Adipocyte (in vitro differentiated cells): ENCODE results near the gene TNNT1.
A peak's percentile ranks its signal among the peaks of the same experiment; 100 is the strongest.

Experiments
- DNase-seq: peaks from one replicate; pipeline ENCODE4 v3.0.0-alpha.2; 2015; ENCODE audit warnings: low read depth
- H3K27me3 ChIP-seq: replicated peaks from 2 replicates; pipeline ENCODE4 v1.7.0; 2013; ENCODE audit warnings: mild to moderate bottlenecking, low read length, moderate library complexity; ENCODE audit not compliant: control insufficient read depth, insufficient read depth
- H3K36me3 ChIP-seq: 2 replicates; pipeline ENCODE4 v1.7.0; 2013; ENCODE audit warnings: low read length, mild to moderate bottlenecking, moderate library complexity; ENCODE audit not compliant: control insufficient read depth, insufficient read depth, severe bottlenecking
- H3K4me1 ChIP-seq: 2 replicates; pipeline ENCODE4 v1.7.0; 2013; ENCODE audit warnings: mild to moderate bottlenecking, low read length, moderate library complexity; ENCODE audit not compliant: control insufficient read depth, insufficient read depth
- H3K4me3 ChIP-seq: 2 replicates; pipeline ENCODE4 v1.7.0; 2013; ENCODE audit warnings: mild to moderate bottlenecking, low read length, moderate library complexity
- H3K9ac ChIP-seq: 2 replicates; pipeline ENCODE4 v1.7.0; 2013; ENCODE audit warnings: mild to moderate bottlenecking, low read length, moderate library complexity
- H3K9me3 ChIP-seq: 2 replicates; pipeline ENCODE4 v1.7.0; 2013; ENCODE audit warnings: mild to moderate bottlenecking, low read length, moderate library complexity; ENCODE audit not compliant: control insufficient read depth

The TNNT1 gene, protein sequence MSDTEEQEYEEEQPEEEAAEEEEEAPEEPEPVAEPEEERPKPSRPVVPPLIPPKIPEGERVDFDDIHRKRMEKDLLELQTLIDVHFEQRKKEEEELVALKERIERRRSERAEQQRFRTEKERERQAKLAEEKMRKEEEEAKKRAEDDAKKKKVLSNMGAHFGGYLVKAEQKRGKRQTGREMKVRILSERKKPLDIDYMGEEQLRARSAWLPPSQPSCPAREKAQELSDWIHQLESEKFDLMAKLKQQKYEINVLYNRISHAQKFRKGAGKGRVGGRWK

DNA sequence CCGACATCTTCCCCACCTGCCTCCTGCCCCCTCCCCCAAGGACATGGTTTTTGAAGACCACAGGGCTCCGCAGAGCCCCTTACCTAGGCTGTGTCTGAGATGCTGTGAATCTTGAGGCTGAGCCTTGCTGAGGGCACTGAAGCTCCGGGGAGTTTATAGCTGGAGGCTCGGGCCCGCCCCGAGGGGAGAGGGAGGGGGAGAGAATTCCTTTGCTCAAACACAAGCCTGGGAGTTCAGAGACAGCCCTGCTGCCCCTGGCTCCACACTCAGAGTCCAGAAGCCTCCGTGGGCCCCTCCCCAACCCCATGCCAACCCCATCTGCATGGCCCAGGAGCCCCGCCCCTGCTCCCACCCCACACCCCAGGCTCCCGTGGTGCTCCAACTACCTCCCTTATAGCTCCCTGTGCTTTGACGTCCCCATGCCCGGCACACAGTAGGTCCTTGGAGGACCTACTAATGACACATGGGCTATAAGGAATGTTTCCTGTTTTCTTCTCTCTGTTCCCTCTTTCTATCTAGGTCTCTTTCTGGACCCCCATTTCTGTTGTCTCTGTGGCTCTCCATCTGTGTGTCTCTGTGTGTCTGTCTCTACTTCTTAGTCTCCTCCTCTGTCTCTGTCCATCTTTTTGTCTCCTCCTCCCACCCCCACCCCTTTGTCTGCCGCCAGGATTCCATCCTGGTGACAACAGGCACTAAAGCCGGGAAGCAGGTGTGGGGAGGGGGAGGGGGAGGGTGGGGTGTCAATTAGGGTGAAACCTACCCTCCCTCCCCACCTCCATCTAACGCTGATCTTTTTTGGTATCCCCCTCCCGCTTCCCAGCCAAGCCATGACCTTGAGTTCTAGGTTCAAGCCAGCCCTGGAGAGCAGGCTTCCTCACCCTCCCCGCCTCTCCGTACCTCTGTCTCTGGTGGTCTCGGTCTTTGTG is at the start of gene TNNT1:
TNNT1 (minus strand) TSS at position 129 of the 926 bp plus-strand sequence. CDS start 2,049 bp downstream, outside the sequence.
- no peak within 1 kb of the TSS for H3K4me3 ChIP-seq
- no peaks in the 10 kb centered on the region for H3K4me1 ChIP-seq
- H3K27me3 ChIP-seq: peaks cover 39% of the 10 kb centered on the region
- DNase-seq: peak; percentile 18
- H3K36me3 ChIP-seq: no peaks in the 10 kb centered on the region
- no peak within 1 kb of the TSS for H3K9ac ChIP-seq
- peaks cover 4% of the 10 kb centered on the region for H3K9me3 ChIP-seq

DNA sequence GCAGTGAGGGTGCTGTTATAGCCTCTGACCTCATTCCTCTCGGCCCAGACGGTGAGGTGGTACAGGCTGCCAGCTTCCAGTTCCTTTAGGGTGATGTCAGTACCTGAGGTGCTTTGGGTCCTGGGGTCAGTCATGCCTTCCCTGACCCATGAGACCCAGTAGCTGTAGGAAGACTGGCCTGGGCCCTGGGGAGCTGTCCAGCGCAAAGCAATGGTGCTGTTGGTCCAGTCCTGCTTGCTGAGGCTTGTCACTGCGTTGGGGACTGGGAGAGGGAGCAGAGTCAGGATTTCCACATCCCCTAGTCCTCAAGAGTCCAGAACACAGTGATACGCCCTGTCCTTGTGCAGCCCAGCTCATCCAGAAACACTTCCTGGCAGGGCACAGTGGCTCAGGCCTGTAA is 49.6 kb upstream of the TNNT1 start:
- Histone ChIP-seq H3K9ac (no peak overlapping the region), H3K4me3 (no peak overlapping the region), H3K36me3 (no peaks in the 10 kb centered on the region), H3K27me3 (no peaks in the 10 kb centered on the region), H3K4me1 (no peaks in the 10 kb centered on the region), H3K9me3 (no peaks in the 10 kb centered on the region)
- DNase-seq: no peak

DNA sequence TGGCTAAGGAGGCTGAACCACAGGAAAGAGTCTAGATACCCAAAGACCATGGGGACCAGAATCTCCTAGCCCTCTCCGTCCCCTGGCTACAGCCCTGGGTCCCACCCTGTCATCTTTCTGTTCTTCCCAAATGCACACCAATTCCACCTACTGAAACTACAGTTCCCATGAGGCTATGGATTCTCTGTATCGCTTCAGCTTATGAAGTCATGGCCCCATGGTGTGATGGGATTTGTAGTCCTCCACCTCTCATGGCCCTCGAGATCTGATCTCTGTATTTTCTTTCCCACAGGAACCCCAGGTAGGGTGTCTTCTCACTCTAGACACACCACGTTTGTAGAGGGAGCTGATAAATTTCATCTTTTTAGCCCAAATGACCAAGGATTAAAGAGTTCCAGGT is 48.5 kb upstream of the TNNT1 start:
- no peaks in the 10 kb centered on the region for H3K36me3 ChIP-seq
- DNase-seq: peak; percentile 12
- H3K4me3 ChIP-seq: no peak overlapping the region
- no peaks in the 10 kb centered on the region for H3K27me3 ChIP-seq
- H3K9ac ChIP-seq: no peak overlapping the region
- H3K4me1 ChIP-seq: no peaks in the 10 kb centered on the region
- no peaks in the 10 kb centered on the region for H3K9me3 ChIP-seq

DNA sequence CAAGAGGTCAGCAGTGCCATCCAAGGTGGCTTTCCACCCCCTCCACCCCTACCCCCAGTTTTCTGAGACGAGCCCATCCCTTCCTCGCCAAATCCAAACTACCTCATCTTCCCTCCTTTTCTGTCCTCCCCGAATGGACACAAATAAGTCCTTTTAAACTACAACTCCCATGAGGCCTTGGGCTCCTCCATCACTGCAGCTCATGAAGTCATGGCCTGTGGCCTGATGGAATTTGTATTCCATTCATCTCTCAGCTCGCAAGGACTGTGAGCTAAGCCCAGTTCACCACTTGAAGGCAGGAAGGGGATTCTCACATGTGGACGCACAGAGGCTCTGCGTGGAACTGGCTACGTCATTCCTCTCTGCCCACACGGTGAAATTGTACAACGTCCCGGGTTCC is 47.8 kb upstream of the TNNT1 start:
- no peaks in the 10 kb centered on the region for H3K4me1 ChIP-seq
- no peaks in the 10 kb centered on the region for H3K27me3 ChIP-seq
- no peaks in the 10 kb centered on the region for H3K9me3 ChIP-seq
- no peak overlapping the region for H3K4me3 ChIP-seq
- no peak overlapping the region for H3K9ac ChIP-seq
- H3K36me3 ChIP-seq: no peaks in the 10 kb centered on the region
- no peak for DNase-seq

DNA sequence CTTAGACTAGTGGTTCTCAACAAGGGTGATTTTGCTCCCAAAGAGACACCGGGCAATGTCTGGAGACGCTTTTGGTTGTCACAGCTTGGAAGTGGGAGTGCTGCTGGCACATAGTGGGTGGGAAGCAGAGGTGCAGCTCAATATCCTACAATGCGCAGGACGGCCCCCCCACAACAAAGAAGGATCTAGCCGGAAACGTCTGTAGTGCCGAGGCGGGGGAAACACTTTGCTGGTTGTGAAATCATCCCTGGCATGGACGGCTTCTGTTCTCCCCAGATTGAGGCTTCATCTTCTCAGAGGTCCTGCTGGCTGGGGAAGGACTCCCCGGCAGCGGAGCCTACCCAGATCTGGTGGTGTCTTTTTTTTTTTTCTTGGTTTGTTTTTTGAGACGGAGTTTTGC is 44.5 kb upstream of the TNNT1 start:
- Histone ChIP-seq H3K4me1 (no peaks in the 10 kb centered on the region), H3K9me3 (no peaks in the 10 kb centered on the region), H3K36me3 (no peaks in the 10 kb centered on the region), H3K9ac (no peak overlapping the region), H3K4me3 (no peak overlapping the region), H3K27me3 (no peaks in the 10 kb centered on the region)
- no peak for DNase-seq

DNA sequence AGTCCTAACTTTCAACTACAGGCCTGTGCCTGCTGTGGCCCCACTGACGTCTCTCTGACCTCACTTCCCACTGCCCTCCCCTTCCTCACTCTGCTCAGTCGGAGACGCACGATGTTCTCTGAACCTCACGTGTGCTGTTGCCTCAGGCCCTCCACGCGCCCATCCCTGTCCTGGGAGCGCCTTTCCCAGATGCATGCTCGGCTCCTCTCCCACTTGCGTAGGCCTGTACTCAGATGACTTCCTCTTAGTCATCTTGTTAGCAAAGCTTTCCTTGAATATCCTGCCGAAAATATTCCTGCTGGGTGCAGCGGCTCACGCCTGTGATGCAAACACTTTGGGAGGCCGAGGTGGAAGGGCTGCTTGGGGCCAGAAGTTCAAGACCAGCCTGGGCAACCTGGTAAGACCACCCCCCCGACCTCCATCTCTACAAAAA is 40.4 kb upstream of the TNNT1 start:
- no peak overlapping the region for H3K4me3 ChIP-seq
- no peaks in the 10 kb centered on the region for H3K9me3 ChIP-seq
- DNase-seq: peak; percentile 38
- no peaks in the 10 kb centered on the region for H3K27me3 ChIP-seq
- no peaks in the 10 kb centered on the region for H3K36me3 ChIP-seq
- H3K9ac ChIP-seq: peak overlapping the region; percentile 45
- H3K4me1 ChIP-seq: no peaks in the 10 kb centered on the region

DNA sequence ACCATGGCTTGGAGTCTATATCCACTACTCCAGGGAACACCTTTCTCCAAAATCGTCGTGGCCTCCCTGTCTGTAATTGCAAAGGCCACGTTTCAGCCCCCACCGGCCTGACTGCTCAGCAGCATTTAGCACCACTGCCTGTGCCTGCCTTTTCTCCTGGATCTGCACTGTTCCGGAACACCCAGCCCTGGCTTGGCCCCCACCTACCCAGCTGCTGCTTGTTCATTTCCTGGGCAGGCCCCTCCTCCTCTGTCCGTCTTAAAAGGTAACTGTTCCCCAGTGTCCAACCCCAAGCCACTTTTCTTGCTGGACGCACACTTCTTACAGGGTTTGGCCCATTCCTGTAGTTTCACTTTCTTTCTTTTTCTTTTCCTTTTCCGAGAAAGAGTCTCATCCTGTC is 39.6 kb upstream of the TNNT1 start:
- Histone ChIP-seq H3K9me3 (no peaks in the 10 kb centered on the region), H3K27me3 (no peaks in the 10 kb centered on the region), H3K4me1 (no peaks in the 10 kb centered on the region), H3K9ac (no peak overlapping the region), H3K4me3 (no peak overlapping the region), H3K36me3 (no peaks in the 10 kb centered on the region)
- DNase-seq: no peak

DNA sequence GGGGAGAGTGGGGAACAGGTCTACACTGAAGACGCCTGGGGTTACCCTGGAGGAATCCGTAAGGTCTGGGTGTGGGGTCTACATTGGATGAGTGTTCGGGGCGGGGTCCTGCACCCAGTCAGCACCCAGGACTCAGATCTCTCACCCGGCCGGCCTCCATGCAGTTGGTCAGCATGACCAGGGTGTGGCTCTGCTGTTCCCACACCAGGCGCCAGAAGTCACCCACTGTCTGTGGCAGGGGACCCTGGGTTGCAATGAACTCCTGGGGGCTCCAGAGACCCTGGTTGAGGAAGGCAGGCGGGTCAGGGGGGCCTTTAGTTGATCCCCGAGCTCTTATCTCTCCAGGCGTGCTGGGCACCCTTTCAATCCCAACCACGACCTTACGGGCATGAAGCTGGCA is 37.1 kb upstream of the TNNT1 start:
- H3K4me1 ChIP-seq: no peaks in the 10 kb centered on the region
- H3K9me3 ChIP-seq: no peaks in the 10 kb centered on the region
- no peaks in the 10 kb centered on the region for H3K36me3 ChIP-seq
- no peak for DNase-seq
- H3K4me3 ChIP-seq: no peak overlapping the region
- no peak overlapping the region for H3K9ac ChIP-seq
- H3K27me3 ChIP-seq: peaks cover 2% of the 10 kb centered on the region

DNA sequence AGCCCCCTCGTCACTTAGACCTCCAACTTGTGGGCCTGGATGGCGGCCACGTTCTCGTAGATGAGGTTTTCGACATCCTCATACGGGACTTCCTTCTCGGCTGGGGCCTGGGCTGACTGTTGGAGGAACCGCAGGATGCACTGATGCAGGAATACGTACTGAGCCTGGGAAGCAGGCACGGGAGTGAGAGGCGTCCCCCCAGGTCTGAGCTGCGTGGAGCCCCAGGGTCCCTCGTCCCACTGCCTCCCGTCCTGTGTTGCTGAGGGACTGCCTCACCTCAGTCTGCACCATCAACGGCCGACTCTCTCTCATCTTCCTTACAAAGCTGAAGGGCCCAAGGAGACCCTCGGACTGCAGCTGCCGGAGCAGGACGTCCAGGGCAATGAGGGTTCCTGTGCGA is 32.7 kb upstream of the TNNT1 start:
- Histone ChIP-seq H3K4me1 (peaks cover 9% of the 10 kb centered on the region), H3K27me3 (peaks cover 2% of the 10 kb centered on the region), H3K36me3 (no peaks in the 10 kb centered on the region), H3K4me3 (no peak overlapping the region), H3K9me3 (no peaks in the 10 kb centered on the region), H3K9ac (no peak overlapping the region)
- DNase-seq: no peak

DNA sequence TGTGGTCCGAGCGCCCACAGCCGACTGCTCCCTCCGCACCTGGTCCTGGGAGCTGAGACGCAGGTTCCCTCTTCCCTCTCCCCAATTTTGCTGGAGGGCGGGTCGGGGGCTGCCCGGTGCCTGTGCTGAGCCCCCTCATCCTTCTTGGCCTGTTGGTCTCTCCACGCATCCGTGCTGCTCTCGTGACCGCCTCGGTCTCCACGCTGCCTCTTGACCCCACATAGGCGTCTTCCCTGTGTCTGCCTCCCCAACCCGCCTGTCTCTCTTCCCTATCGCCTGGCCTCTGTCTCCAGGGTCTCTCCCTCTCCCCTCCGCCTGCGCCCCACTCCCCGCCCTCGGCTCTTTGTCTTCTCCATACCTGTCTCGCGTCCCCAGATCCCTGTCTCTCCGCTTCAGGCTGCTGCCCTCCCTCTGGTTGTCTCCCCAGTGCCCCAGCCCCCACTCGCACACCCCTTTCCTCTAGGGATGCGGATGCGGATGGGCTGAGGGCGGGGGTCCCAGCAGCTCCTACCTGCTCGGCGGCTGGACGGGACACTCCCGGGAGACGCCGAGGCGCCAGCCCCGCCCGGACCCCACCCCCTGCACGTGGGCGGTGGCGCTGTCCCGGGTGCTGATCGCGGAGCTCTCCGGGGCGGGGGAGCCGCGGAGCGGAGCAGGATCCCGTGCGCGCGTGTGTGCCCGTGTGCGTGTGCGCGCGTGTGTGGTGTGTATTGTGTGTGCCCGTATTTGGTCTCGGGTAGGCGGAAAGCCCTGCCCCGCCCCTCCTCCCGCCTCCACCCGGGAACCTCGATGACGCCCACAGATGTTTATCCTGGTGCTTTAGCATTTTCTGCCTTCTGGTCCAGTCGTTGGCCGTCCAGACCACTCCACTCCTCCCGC is 30.8 kb upstream of the TNNT1 start, which contains the start of gene SYT5:
SYT5 (minus strand) TSS at position 684 of the 879 bp plus-strand sequence. CDS start 1,248 bp downstream, outside the sequence.
- no peaks in the 10 kb centered on the region for H3K36me3 ChIP-seq
- peak within 1 kb of the TSS; percentile 76 for H3K4me3 ChIP-seq
- no peaks in the 10 kb centered on the region for H3K9me3 ChIP-seq
- H3K4me1 ChIP-seq: peaks cover 9% of the 10 kb centered on the region
- peaks cover 2% of the 10 kb centered on the region for H3K27me3 ChIP-seq
- peak; percentile 65 for DNase-seq
- no peak within 1 kb of the TSS for H3K9ac ChIP-seq
